ENCODE data around the gene NRXN3. TPM values are rescaled to one million over a fixed set of nuclear protein-coding genes. Genes with fewer than 3 reads are reported as not detected.

The NRXN3 gene
- total RNA-seq, 2 experiments from 2014 or later = not detected

GRCh38 chr14:78251308-78251707, 81.1 kb downstream of the NRXN3 start:
- CTCF ChIA-PET (ENCODE audit: unreplicated experiment) = no interaction called here

GRCh38 chr14:78253986-78254385, 83.8 kb downstream of the NRXN3 start:
- CTCF ChIA-PET (ENCODE audit: unreplicated experiment) = no interaction called here
- Histone ChIP-seq H4K20me1 (ENCODE audit: insufficient read depth, low read length) (no peaks in the 10 kb centered on the region), H3K4me3 (ENCODE audit: low read depth, low read length, poor library complexity, severe bottlenecking) (no peak overlapping the region), H3K36me3 (ENCODE audit: insufficient read depth, low read length) (no peaks in the 10 kb centered on the region), H3K9me3 (ENCODE audit: low read length) (no peaks in the 10 kb centered on the region), H2AFZ (ENCODE audit: low read length) (no peak overlapping the region), H3K4me2 (ENCODE audit: low read length) (no peak overlapping the region), H3K27ac (ENCODE audit: low read depth, low read length, poor library complexity, severe bottlenecking) (no peak overlapping the region), H3K4me1 (ENCODE audit: insufficient read depth, low read length, poor library complexity, severe bottlenecking) (no peaks in the 10 kb centered on the region), H3K79me2 (ENCODE audit: insufficient read depth, low read depth, low read length) (no peaks in the 10 kb centered on the region), H3K9me2 (ENCODE audit: insufficient read depth, low read length) (no peaks in the 10 kb centered on the region)
- TF ChIP-seq CTCF (conservative IDR thresholded peaks at IDR 0.05; ENCODE audit: low read length) (no peak), EZH2phosphoT487 (IDR thresholded peaks at IDR 0.05; ENCODE audit: borderline replicate concordance, low read depth, low read length) (no peak)
- DNase-seq (ENCODE audit: low spot score) = no peak
- no TSS peak for BruUV-seq (replicated peaks)
- POLR2A ChIA-PET = no interaction called here
- intact Hi-C loops (cut with micrococcal nuclease; ENCODE audit: unreplicated experiment) = no loop called here

More at GRCh38 chr14:78251308-78251707, 81.1 kb downstream of the NRXN3 start:
- intact Hi-C loops (cut with micrococcal nuclease; ENCODE audit: unreplicated experiment) = no loop called here
- DNase-seq (ENCODE audit: low spot score) = no peak
- Histone ChIP-seq H2AFZ (ENCODE audit: low read length) (no peak overlapping the region), H3K27ac (ENCODE audit: low read depth, low read length, poor library complexity, severe bottlenecking) (no peak overlapping the region), H3K4me2 (ENCODE audit: low read length) (no peak overlapping the region), H4K20me1 (ENCODE audit: insufficient read depth, low read length) (no peaks in the 10 kb centered on the region), H3K4me1 (ENCODE audit: insufficient read depth, low read length, poor library complexity, severe bottlenecking) (no peaks in the 10 kb centered on the region), H3K36me3 (ENCODE audit: insufficient read depth, low read length) (no peaks in the 10 kb centered on the region), H3K9me2 (ENCODE audit: insufficient read depth, low read length) (no peaks in the 10 kb centered on the region), H3K9me3 (ENCODE audit: low read length) (no peaks in the 10 kb centered on the region), H3K4me3 (ENCODE audit: low read depth, low read length, poor library complexity, severe bottlenecking) (no peak overlapping the region), H3K79me2 (ENCODE audit: insufficient read depth, low read depth, low read length) (no peaks in the 10 kb centered on the region)
- POLR2A ChIA-PET = interaction anchor here (0.6 kb wide), 1 partner anchor 86 kb away, joined by 3 read pairs; no protein-coding TSS in a partner anchor
- TF ChIP-seq EZH2phosphoT487 (IDR thresholded peaks at IDR 0.05; ENCODE audit: borderline replicate concordance, low read depth, low read length) = no peak
- no peak for TF ChIP-seq CTCF (conservative IDR thresholded peaks at IDR 0.05; ENCODE audit: low read length)
- no TSS peak for BruUV-seq (replicated peaks)

GRCh38 chr14:78254911-78255461, 84.8 kb downstream of the NRXN3 start:
- Histone ChIP-seq H3K27ac (ENCODE audit: low read depth, low read length, poor library complexity, severe bottlenecking) (no peak overlapping the region), H3K4me2 (ENCODE audit: low read length) (no peak overlapping the region), H3K4me3 (ENCODE audit: low read depth, low read length, poor library complexity, severe bottlenecking) (no peak overlapping the region), H3K36me3 (ENCODE audit: insufficient read depth, low read length) (no peaks in the 10 kb centered on the region), H3K9me3 (ENCODE audit: low read length) (no peaks in the 10 kb centered on the region), H3K79me2 (ENCODE audit: insufficient read depth, low read depth, low read length) (no peaks in the 10 kb centered on the region), H3K9me2 (ENCODE audit: insufficient read depth, low read length) (no peaks in the 10 kb centered on the region), H4K20me1 (ENCODE audit: insufficient read depth, low read length) (no peaks in the 10 kb centered on the region), H2AFZ (ENCODE audit: low read length) (no peak overlapping the region), H3K4me1 (ENCODE audit: insufficient read depth, low read length, poor library complexity, severe bottlenecking) (no peaks in the 10 kb centered on the region)
- ChIA-PET POLR2A (no interaction called here), CTCF (ENCODE audit: unreplicated experiment) (no interaction called here)
- no peak for DNase-seq (ENCODE audit: low spot score)
- intact Hi-C loops (cut with micrococcal nuclease; ENCODE audit: unreplicated experiment) = no loop called here
- no peak for TF ChIP-seq EZH2phosphoT487 (IDR thresholded peaks at IDR 0.05; ENCODE audit: borderline replicate concordance, low read depth, low read length)
- no peak for TF ChIP-seq CTCF (conservative IDR thresholded peaks at IDR 0.05; ENCODE audit: low read length)
- BruUV-seq (replicated peaks) = no TSS peak
